ENCODE measurements around the gene ZFAND6.

- peak in 1 of 11 experiments; percentile 29 for TF ChIP-seq CTCF (IDR thresholded peaks at IDR 0.05 in 8 of 11, conservative IDR thresholded peaks at IDR 0.05 in 3 of 11)
- peak in 2 of 3 donors; percentile 25 to 71 for TF ChIP-seq POLR2A (IDR thresholded peaks at IDR 0.05)
- peak; percentile 89 to 93 (median 92) for TF ChIP-seq POLR2AphosphoS5 (IDR thresholded peaks at IDR 0.05)
Measured at GRCh38 chr15:80058851-80059785, at the start of gene ZFAND6.
